Upper lobe of left lung (tissue), 4 donors: ENCODE results near the gene POLR1D.

ENCODE experiments used
- POLR2A ChIP-seq, 4 donors: fragments of 450-650 bp; IDR thresholded peaks; one replicate each; pipeline ENCODE4 v1.5.1; 2016 to 2017; ENCODE audit warnings: antibody characterized with exemption in 4 of 4, mild to moderate bottlenecking in 2 of 4
- POLR2AphosphoS5 ChIP-seq, 2 donors: sonication (generic); formaldehyde crosslinking; IDR thresholded peaks; one replicate each; pipeline ENCODE4 v1.5.1; 2017; ENCODE audit warnings: antibody characterized with exemption in 2 of 2
- TF ChIP-seq, protein P1 (sequence below), 6 experiments: fragments of 450-650 bp in 4 of 6; fragments of 200-600 bp in 2 of 6; sonication (generic) in 2 of 6; IDR thresholded peaks; one replicate each; pipeline ENCODE4 v1.5.1; 2016 to 2019; ENCODE audit warnings: antibody characterized with exemption in 6 of 6

DNA sequence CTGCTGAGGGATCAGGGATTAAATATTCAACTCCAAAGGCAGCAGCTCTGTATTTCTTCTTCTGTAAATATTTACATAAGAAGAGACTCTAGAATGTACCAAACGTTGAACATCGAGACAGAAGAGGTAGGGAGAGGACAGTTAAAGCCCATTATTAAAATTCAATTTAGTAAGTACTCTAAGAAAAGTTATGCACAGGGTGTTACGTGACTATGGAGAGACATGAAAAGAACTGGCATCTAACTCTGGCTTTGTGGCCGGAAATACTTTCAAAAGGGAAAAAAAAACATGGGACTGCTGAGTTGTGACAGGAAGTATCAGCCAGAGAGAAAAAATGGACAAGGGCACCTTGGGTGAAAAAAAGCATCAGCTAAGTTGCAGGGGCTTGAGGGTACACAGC is 38.0 kb upstream of the POLR1D start:
- TF ChIP-seq, protein P1, sequence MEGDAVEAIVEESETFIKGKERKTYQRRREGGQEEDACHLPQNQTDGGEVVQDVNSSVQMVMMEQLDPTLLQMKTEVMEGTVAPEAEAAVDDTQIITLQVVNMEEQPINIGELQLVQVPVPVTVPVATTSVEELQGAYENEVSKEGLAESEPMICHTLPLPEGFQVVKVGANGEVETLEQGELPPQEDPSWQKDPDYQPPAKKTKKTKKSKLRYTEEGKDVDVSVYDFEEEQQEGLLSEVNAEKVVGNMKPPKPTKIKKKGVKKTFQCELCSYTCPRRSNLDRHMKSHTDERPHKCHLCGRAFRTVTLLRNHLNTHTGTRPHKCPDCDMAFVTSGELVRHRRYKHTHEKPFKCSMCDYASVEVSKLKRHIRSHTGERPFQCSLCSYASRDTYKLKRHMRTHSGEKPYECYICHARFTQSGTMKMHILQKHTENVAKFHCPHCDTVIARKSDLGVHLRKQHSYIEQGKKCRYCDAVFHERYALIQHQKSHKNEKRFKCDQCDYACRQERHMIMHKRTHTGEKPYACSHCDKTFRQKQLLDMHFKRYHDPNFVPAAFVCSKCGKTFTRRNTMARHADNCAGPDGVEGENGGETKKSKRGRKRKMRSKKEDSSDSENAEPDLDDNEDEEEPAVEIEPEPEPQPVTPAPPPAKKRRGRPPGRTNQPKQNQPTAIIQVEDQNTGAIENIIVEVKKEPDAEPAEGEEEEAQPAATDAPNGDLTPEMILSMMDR (IDR thresholded peaks at IDR 0.05) = no peak
- TF ChIP-seq POLR2A (IDR thresholded peaks at IDR 0.05) = no peak
- TF ChIP-seq POLR2AphosphoS5 (IDR thresholded peaks at IDR 0.05) = no peak
